Thyroid gland (tissue), 4 donors: ENCODE data around the gene RIT2.

Source experiments
- POLR2A ChIP-seq, 2 donors: fragments of 450-650 bp; IDR thresholded peaks; one replicate each; pipeline ENCODE4 v1.6.1; 2017; ENCODE audit warnings: antibody characterized with exemption in 2 of 2, mild to moderate bottlenecking in 2 of 2, moderate library complexity in 1 of 2
- TF ChIP-seq, protein P1 (sequence below), 6 experiments: fragments of 200-600 bp in 3 of 6; fragments of 450-650 bp in 3 of 6; sonication (generic) in 3 of 6; IDR thresholded peaks; one replicate each; pipeline ENCODE4 v1.5.1; 2016 to 2019; ENCODE audit warnings: antibody characterized with exemption in 6 of 6, mild to moderate bottlenecking in 2 of 6, inconsistent platforms in 1 of 6, moderate library complexity in 1 of 6

DNA sequence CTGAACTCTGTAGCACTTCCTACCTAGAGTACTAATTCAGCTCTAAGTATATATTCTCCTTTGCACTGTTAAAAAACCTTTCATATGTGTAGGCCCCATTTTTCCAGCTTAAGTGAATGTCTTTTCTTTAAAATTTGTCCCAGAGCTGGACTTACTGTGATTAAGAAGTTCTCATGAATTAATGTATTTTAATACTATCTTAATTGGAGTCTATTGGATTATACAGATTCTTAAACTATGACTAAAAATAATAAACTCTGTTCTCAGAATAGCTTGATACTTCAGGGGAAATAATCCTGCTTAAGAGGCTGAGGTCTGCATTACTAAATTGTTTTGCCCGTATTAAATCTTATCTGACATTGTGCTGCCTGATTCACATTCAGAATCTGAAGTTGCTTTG, 223.3 kb downstream of the RIT2 start:
- TF ChIP-seq, protein P1, sequence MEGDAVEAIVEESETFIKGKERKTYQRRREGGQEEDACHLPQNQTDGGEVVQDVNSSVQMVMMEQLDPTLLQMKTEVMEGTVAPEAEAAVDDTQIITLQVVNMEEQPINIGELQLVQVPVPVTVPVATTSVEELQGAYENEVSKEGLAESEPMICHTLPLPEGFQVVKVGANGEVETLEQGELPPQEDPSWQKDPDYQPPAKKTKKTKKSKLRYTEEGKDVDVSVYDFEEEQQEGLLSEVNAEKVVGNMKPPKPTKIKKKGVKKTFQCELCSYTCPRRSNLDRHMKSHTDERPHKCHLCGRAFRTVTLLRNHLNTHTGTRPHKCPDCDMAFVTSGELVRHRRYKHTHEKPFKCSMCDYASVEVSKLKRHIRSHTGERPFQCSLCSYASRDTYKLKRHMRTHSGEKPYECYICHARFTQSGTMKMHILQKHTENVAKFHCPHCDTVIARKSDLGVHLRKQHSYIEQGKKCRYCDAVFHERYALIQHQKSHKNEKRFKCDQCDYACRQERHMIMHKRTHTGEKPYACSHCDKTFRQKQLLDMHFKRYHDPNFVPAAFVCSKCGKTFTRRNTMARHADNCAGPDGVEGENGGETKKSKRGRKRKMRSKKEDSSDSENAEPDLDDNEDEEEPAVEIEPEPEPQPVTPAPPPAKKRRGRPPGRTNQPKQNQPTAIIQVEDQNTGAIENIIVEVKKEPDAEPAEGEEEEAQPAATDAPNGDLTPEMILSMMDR (IDR thresholded peaks at IDR 0.05), result no peak
- TF ChIP-seq POLR2A (IDR thresholded peaks at IDR 0.05), result no peak
